ENCODE measurements around the gene NSMCE4A.

GRCh38 chr10:121976607-121977006 lies 1.6 kb upstream of the NSMCE4A start:
- TF ChIP-seq CTCF (IDR thresholded peaks at IDR 0.05): no peak
- TF ChIP-seq EZH2 (IDR thresholded peaks at IDR 0.05; ENCODE audit: borderline replicate concordance, insufficient read depth, low read depth, low read length, poor library complexity, severe bottlenecking): no peak

Measured in B cell (primary cell).